Stimulated activated CD8-positive, alpha-beta memory T cell treated with anti-CD3 and anti-CD28 coated beads, Interleukin-7, amount 100 ng/mL, for 4 hours (primary cell): ENCODE measurements around the gene PNPO.

Experiments used
- DNase-seq, 2 donors: peaks; one replicate each; pipeline ENCODE4 v3.0.0-alpha.2; 2020; ENCODE audit warnings: low read depth in 2 of 2

The PNPO gene

DNA sequence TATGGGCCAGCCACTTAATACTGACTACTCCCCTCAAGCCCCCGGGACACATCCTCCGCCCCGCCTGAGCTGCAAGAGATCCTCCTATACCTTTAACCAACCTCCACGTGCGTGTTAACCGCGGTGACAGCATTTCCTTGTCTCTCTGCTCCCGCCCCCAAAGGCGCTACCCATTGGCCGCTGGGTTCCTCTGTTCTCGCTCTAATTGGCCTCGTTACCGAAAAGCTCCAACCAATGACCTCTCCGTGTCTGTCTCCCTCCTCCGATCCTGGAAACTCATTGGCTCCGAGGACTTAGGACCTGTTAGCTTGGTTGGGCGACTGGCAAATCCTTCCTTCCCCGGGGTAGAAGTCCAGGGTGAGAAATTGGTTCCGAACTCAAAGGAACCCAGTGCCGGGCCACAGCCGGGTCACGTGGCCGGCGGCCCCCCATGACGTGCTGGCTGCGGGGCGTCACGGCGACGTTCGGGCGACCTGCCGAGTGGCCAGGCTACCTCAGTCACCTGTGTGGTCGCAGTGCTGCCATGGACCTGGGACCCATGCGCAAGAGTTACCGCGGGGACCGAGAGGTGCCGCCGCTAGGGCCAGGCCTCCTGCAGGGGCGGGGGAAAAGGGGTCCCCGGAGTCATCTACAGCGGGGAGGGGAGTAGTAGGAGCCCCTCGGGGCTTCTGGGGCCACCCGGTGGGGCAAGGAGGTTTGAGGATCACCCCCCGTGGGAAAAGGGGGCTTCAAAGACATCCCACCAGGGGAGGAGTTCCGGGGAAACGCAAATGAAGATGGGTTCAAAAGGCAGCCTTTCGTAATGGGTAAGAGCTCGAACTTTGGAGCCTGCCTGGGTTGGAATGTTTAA lies at the start of gene PNPO:
Gene PNPO, plus strand, starts transcription at position 326 of the 850 bp plus-strand sequence. Its CDS starts 105 bp downstream, at position 431.
- peak; percentile 93 to 97 for DNase-seq

DNA sequence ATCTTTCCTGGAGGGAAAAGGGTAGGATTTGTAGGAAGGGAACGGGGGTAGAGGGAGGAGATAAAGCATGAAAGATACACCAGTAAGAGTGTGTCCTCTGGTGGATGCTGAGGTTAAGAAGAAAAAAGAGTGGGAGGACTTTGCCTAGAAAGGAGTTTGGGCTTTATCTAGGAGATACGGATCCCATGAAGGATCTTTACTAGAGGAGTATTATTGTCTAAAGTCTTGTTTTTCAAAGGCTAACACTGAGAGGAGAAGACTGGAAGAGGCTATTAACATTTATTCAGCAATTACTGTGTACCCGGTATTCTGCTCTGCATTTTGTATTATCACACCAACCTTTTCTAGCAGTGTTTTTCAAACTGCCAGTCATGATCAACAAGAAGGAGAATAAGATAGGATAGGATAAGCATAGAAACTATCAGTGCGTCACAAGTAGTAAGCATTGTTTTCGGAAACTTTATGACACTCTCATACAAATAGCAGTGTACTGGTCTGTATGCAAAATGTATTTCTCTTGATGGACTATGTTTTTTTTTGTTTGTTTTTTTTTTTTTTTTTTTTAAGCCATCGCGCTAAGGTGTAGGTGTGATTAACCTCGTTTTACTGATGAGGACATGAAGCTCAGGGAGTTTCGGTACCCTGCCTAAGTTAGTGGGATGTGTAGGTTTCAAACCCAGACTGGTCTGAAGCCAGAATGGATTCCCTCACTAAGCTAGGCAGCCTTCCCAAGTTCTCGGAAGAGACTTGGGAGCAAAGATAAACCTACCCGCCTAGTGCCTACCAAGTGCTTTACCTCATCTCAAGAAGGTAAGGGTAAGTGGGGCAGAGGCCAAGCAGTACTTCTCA lies 46.6 kb upstream of the PNPO start:
- DNase-seq, result no peak

DNA sequence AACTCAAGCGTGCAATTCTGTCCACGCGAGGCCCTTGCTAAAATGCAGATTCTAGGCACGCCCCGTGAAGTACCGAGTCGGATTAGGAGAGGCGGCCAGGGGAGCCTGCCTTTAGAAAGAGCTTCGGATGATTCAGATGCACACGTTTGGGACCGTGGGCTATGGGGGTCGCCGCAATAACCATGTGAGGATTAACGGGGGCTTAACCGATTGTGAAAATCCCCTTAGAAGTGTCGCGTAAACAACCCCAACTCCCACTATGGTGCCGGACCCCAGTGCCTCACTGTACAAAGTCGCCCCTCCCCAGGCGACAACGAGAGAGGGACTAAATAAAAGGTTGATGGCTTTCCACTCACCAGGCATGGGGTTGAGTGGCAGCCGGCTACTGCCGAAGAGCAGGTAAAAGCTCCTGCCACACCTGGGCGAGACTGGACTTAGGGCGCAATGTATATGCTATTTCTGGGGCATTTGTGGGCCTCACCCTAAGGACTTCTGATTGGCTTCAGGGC lies 46.0 kb upstream of the PNPO start:
- DNase-seq, result no peak

DNA sequence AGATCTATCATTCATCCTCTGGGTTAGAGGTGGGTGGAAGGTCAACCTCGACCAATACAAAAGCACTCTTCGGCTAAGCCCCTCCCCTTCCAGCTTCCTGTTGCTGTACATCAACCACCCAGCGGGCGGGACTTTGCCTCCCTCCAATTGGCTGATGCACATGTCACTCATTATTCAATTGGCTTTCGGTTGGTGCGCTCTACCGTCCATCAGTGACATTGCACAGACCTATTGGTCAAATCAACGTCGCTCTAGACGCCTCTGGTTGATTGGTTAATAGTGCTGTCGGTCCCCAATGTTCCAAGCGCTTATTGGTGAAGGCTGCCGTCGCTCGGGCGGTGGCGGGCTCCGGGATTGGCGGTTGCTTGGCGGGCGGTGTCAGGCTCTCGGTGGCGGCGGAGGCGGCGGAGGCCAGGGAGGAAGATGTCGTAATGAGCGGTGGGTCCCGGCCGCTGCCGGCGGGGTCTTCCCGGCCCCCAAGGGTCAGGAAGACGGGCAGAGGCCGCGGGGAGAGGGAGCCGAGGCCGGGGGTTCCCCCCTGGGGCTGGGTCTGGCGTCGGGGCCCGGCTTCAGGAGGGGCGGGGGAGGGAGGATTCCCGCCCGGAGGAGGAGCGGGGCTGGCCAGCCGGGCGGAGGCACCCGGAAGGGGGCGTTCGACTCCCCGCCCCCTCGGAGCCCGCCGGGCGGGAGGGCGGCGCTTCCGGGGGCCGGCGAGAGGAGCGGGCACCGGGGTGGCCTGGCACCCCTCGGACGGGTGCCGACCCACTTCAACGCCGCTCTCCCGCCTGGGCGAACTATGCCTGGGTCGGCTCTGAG lies 45.3 kb upstream of the PNPO start, which contains the start of gene SP2:
Gene SP2, plus strand, starts transcription at position 381 of the 816 bp plus-strand sequence. Its CDS starts 51 bp downstream, at position 432.
- DNase-seq, result peak; percentile 97 to 99

DNA sequence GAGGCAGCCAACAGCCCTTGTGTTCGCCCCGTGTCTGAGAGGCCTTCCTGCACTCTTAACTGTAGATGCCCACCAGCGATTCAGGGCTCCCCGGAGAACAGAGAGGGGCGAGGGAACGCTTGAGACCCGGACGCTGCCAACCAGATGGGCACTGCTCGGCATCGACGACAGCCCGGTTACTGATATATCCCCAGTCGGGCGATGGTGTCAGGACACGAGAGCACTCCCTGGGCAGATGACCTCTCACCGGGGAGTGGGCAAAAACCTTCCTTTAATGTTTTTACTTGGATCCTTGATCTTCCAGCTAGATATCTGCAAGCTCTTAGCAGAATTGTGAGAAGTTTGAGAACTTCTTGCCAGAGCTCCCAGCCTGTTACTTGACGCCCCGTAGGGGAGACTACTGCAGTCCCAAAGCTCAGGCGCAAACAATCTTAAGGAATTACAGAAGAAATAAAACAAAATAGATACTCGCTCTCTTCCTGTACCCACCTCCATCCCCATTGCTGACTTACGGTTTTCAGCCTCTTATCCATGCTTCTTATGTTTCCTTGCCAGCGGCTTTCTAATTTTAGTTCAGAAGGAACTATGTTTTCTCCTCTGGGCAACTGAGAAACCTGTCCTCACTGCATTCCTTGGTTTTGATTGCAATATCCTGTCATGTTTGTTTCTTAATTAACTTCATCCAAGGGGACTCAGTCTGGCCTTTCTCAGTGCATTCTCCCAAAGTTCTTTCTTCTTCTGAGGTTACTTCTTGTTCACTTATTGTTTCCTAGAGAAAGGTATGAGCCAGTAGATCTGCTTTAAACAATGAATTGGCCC lies 44.5 kb upstream of the PNPO start:
- DNase-seq, result no peak

DNA sequence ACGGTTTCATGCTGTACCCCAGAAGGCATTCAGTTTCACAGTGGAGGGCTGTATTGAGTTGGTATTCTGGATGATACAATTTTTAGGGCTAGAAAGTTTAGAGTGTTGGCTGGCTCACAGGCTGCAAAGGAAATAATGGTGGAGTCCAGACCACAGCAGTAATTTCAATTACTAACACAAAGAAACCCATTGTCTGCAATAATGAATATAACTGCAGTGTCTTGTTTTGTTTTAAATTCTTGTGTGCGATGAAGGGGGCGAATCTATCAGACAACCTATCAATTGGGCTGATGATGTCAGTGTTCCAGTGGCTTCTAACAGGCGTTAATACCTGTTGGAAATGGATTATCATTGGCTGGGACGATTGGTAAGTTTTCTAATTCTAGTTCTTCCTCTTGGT lies 43.8 kb upstream of the PNPO start:
- DNase-seq, result no peak

DNA sequence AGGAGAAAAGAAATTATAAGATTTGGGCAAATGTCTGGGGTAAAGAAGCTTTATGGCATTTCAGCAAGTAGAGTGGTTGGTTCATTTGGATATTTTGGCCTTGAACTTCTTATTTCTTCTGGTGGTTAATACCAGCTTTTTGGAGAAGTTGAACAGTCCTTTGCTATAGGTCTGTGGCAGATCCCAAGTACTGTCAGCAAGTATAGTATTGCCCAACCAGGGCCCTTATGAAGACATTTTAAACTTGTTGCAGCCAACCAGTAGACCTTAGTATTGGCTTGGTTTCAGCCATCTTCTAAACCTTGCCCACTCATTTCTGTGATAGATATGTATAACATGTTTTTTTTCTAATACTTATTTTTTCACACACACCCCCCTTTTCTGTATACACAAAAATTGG lies 43.1 kb upstream of the PNPO start:
- no peak for DNase-seq

DNA sequence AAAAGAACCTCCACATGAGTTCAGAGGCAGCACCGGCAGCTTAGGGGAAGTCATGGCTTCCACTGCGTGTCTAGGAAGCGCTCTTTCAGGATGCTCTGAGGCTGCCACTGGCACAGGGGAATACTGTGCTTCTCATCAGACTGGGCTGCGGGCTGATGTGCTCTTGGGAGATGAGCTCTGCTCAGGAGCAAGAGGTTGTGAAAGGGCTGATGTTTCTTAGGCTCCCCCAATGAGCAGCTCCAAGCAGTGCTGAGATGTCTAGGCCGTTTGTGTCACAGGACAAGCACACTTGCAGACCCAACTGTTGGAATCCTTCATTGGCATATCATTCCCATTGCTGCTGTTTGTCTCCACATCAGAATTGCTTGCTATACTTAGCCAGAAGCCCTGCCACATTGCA lies 41.7 kb upstream of the PNPO start:
- no peak for DNase-seq

DNA sequence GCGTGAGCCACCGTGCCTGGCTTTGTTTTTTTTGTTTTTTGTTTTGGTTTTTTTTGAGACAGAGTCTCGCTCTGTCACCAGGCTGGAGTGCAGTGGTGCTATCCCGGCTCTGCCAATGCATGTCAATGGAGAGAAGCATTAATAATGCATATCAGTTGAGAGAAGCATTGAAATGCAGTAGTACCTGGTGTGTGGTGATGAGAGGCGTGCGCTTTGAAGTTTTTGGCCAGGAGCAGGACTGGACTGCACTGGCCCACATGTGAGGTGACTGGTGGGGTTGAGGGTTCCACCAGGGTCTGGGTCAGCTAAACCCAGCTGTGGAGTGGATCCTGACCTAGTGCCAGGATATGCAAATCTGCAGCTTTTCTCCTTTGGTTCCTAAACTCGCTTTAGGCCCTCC lies 39.9 kb upstream of the PNPO start:
- DNase-seq, result no peak

DNA sequence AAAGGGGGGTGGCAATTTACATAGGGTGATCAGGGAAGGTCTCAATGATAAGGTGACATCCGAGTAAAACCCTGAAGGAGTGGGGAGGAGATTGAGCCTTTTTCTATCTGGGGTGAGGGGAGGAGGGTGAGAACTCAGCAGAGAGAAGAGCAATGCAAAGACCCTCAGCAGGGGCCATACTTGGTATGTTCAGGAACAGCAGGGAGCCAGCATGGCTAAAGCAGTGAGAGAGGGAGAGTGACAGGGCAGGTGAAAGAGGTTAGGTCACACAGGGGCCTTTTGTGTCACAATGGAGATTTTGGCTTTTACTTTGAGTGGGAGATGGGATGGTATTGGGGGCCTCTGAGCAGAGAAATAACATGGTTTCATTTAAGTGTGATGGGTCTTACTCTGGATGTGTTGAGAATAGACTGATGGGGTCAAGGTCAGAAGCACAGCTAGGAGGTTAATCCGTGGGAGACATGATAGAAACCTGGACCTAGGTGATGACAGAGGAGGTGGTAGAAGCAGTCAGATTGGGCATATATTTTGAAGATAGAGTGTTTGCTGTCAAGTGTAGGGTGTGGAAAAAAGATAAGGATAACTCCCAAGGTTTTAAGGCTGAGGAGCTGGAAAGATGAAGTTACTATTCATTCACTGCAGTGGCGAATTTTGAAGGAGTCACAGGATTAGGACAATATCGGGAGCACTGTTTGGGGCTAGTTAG lies 39.2 kb upstream of the PNPO start:
- DNase-seq, result no peak

DNA sequence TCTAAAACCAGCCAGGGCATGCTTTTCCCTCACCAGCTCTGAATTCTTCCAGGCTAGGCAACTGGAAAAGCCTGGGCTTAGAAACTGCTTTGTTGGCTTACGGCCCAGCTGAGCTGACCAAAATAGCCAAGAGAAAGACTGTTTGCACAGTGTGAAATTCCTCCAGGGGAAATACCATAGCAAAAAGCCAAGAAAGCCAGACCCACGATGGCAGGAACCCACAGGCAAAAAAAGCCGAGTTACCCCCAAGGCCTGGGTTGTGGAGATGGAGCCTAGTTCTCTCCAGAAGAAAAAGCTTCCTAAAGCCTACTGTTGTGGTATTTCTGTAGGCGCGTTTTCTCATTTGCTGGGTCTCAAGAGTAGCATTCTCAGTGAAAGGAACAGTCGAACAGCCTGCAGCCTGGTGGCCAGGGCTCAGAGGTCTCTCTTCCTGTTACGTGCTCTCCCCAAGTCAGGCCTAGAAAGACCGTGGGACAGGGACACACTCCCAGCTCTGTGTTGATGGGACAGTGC lies 36.1 kb upstream of the PNPO start:
- no peak for DNase-seq

DNA sequence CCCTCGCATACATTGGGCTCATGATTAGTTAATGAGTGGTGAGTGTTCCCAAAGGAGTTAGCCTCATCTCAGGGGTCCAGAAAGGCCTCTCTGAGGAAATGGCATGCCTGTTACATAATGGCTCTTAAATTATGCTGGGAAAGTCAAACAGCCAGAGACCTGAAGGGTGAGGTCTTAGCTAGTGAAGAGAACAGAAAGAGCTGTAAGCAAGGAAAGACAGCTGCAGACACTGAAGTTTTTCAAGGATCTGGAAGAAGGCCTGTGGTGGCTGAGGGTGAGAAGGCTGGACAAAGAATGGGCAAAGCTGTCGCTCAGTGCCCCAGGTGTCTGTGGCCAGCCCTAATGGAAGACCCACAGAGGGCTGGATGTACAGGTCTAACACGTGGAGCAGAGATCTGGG lies 34.9 kb upstream of the PNPO start:
- no peak for DNase-seq

DNA sequence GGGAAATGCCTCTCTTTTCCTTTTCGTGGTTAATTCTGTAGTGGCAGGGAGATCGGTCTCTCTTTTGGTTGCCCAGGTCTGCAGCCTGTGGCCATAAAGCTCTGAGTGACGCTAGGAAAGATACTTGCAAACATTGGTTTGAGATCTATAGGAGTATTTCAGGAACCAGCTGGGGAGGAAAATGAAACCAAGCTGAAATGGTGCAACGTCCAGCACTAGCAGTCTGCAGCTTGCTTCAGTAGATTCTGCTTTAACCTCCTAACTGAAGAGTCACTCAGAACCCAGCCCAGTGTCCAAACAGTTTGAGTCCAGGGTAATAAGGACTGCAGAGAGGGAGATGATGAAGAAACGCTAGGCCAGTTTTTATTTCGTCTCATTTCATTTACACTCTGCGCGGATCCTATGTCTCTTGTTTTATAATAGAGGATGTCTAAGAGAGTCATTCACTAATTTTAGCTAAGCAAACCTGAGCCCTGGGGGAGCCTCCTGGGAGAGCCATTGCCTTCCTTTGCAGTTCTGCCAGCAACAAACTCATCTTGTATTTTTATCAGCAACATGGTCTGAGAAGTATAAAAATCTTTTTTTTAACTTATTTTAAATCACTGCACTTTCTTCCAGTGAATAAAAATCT lies 33.3 kb upstream of the PNPO start:
- no peak for DNase-seq

DNA sequence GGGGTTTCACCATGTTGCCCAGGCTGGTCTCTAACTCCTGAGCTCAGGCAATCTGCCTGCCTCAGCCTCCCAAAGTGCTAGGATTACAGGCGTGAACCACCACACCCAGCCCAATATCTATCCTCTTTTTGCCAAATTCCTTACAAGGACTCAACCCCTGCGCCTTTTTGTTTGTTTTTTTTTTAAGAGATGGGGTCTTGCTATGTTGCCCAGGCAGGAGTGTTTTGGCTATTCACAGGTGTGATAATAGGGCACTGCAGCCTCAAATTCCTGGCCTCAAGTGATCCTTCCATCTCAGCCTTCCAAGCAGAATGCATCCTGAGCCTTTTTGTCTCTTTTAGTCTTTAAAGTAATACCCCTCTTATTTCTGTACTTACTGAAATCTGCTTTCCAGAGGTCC lies 28.3 kb upstream of the PNPO start:
- no peak for DNase-seq

DNA sequence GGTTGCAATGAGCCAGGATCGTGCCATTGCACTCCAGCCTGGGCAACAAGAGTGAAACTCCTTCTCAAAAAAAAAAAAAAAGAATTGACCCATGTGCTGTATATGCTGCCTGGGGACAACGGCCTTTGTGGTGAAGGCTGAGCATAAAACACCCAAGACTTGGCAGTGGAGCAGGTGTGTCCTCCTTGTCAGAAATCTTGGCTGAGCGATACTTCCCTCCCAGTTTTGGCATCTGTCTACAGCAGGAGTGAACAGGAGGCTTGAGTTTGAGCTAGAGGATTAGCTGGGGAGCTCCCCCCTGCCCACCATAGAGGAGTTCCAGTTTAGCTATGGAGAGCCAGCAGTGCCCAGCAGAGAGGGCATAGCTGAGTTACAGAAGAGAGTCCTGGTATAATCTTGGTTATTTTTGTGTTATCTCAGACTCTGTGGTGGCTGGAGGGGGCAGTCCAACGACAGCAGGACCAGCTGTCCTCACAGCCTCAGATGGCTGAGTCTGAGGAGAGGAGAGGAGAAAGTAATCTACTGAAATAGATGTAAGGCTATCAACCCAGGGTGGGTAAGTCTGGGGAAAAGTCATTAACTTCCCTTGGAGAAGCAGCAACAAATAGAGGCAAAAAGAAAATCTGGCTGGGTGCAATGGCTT lies 26.9 kb upstream of the PNPO start:
- no peak for DNase-seq

DNA sequence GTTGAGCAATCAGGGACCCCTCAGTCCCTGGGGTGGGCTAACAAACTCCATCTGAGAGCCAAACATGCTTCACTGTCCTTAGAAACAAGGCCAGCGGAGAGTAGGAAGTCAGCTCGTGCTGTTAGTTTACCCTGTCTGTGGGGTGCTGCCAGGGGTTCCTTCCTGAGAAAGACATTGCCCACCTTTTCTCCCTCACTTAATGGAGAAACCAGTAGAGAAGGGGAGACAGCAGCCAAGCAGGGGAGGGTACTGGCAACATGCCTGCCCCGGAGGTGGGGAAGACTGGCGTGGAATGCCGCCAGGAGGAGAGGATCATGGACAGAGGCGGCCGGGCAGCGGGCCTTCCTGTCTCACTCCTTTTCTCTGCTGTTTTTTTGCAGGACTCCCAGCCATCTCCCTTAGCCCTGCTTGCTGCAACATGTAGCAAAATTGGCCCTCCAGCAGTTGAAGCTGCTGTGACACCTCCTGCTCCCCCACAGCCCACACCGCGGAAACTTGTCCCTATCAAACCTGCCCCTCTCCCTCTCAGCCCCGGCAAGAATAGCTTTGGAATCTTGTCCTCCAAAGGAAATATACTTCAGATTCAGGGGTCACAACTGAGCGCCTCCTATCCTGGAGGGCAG lies 25.5 kb upstream of the PNPO start:
- DNase-seq, result no peak

DNA sequence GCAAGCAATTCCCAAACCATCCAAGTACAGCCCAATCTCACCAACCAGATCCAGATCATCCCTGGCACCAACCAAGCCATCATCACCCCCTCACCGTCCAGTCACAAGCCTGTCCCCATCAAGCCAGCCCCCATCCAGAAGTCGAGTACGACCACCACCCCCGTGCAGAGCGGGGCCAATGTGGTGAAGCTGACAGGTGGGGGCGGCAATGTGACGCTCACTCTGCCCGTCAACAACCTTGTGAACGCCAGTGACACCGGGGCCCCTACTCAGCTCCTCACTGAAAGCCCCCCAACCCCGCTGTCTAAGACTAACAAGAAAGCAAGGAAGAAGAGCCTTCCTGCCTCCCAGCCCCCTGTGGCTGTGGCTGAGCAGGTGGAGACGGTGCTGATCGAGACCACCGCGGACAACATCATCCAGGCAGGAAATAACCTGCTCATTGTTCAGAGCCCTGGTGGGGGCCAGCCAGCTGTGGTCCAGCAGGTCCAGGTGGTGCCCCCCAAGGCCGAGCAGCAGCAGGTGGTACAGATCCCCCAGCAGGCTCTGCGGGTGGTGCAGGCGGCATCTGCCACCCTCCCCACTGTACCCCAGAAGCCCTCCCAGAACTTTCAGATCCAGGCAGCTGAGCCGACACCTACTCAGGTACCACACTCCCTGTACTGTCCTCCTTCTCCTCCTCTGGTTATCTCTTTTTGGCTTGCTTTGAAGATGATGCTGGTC lies 24.7 kb upstream of the PNPO start:
- no peak for DNase-seq

DNA sequence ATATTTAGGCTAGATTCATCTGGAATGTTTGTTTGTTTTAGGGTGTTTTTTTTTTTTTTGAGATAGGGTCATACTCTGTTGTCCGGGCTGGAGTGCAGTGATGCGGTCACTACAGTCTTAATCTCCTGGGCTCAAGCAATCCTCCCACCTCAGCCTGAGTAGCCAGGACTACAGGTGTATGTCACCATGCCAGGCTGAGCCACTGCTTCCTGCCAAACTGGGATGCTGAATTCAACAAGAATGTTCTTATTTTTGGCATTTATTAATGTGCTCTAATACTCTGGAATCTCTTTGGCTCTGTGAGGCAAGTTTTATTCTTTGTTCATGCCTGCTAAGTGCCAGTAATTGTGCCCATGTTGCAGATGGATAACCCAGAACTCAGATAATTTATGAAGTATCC lies 23.8 kb upstream of the PNPO start:
- DNase-seq, result no peak
